ENCODE data around the gene CTNNA3. TPM values are rescaled to one million over a fixed set of nuclear protein-coding genes. Genes with fewer than 3 reads are reported as not detected.

CTNNA3 gene
- total and polyA plus RNA-seq, 2 of the 4 experiments (the other 2 are of a cell fraction) = 0.19 to 0.90 TPM

- no peak for DNase-seq
- Histone ChIP-seq H3K14ac (replicated peaks; ENCODE audit: low read depth, low read length) (no peak overlapping the region), H4K20me1 (ENCODE audit: insufficient read depth, low read length) (no peaks in the 10 kb centered on the region), H2BK15ac (ENCODE audit: low read depth, low read length) (no peak overlapping the region), H2AK5ac (ENCODE audit: low read depth, low read length) (no peak overlapping the region), H3K4me1 (ENCODE audit: control insufficient read depth, insufficient read depth, low read length) (no peaks in the 10 kb centered on the region), H3K56ac (ENCODE audit: extremely low read depth, insufficient read depth, low read length) (no peak overlapping the region), H3K79me1 (ENCODE audit: low read depth in 1 of 2, low read length in 2 of 2) (no peaks in the 10 kb centered on the region), H3K27me3 (ENCODE audit: control insufficient read depth, insufficient read depth, low read length) (no peaks in the 10 kb centered on the region), H4K91ac (ENCODE audit: insufficient read depth, low read depth, low read length) (no peak overlapping the region), H2AFZ (replicated peaks; ENCODE audit: low read length, poor library complexity) (no peak overlapping the region), H3K9me3 (ENCODE audit: control insufficient read depth, insufficient read depth, low read length) (no peaks in the 10 kb centered on the region), H3K27ac (ENCODE audit: insufficient read depth, low read length) (no peak overlapping the region), H3K4me2 (ENCODE audit: low read depth, low read length) (no peak overlapping the region), H3K18ac (ENCODE audit: low read depth, low read length) (no peak overlapping the region), H3K9me1 (ENCODE audit: insufficient read depth, low read length) (no peaks in the 10 kb centered on the region), H3K9ac (ENCODE audit: low read depth, low read length) (no peak overlapping the region), H3K36me3 (ENCODE audit: control insufficient read depth, insufficient read depth, low read length) (no peaks in the 10 kb centered on the region), H3K4me3 (ENCODE audit: insufficient read depth, low read depth, low read length) (no peak overlapping the region), H4K8ac (ENCODE audit: low read depth in 2 of 2, low read length in 2 of 2) (no peak overlapping the region), H3K23ac (ENCODE audit: low read depth, low read length) (no peak overlapping the region), H2BK5ac (ENCODE audit: low read depth, low read length, poor library complexity, severe bottlenecking) (no peak overlapping the region), H2BK20ac (ENCODE audit: low read depth, low read length) (no peak overlapping the region), H2BK120ac (ENCODE audit: low read depth, low read length) (no peak overlapping the region), H2AK9ac (replicated peaks; ENCODE audit: low read depth, low read length, poor library complexity) (no peak overlapping the region), H4K5ac (ENCODE audit: low read depth, low read length) (no peak overlapping the region), H3K4ac (ENCODE audit: low read depth, low read length) (no peak overlapping the region)
- in situ Hi-C loops (cut with MboI; ENCODE audit: low sequenced_read_pairs) (no loop called here), intact Hi-C loops (cut with micrococcal nuclease) (no loop called here), dilution Hi-C loops (cut with HindIII; ENCODE audit: low sequenced_read_pairs, unreplicated experiment) (no loop called here)
- WGBS, 2 experiments (ENCODE audit: extremely low coverage in 2 of 2, insufficient read length in 1 of 2) = no CpG with 5 or more reads among the region's 2 CpGs
- no peak for ATAC-seq (ENCODE audit: low read depth)
- ChIA-PET CTCF (interaction anchor here (1.0 kb wide), 1 partner anchor 9 kb away, joined by 5 read pairs; no protein-coding TSS in a partner anchor), POLR2A (ENCODE audit: unreplicated experiment) (no interaction called here)
- TF ChIP-seq MXI1 (IDR thresholded peaks at IDR 0.05; ENCODE audit: borderline replicate concordance, low read depth, low read length) (no peak), CHD1 (IDR thresholded peaks at IDR 0.05; ENCODE audit: low read depth, low read length) (no peak), CEBPB (IDR thresholded peaks at IDR 0.05; ENCODE audit: low read depth, low read length) (no peak), MAZ (IDR thresholded peaks at IDR 0.05; ENCODE audit: borderline replicate concordance, low read depth, low read length) (no peak), USF2 (IDR thresholded peaks at IDR 0.05; ENCODE audit: low read depth, low read length) (no peak), RFX5 (IDR thresholded peaks at IDR 0.05; ENCODE audit: low read depth, low read length) (no peak)
- no TSS peak for BruUV-seq (replicated peaks)
Observed at GRCh38 chr10:67296926-67297325, 399.1 kb downstream of the CTNNA3 start.
